Aorta (tissue), 5 donors: Measurements from ENCODE around the gene MRPL21. TPM values are rescaled to one million over a fixed set of nuclear protein-coding genes. Genes with fewer than 3 reads are reported as not detected.
A peak's percentile ranks its signal among the peaks of the same experiment; 100 is the strongest.

Source experiments
- ATAC-seq: fragments of 200-7000 bp; cut with Tn5 transposase; one replicate; pipeline ENCODE4 v1.9.1; 2022; ENCODE audit warnings: moderate library complexity; ENCODE audit not compliant: low FRiP score
- DNase-seq, 2 donors: peaks; one replicate each; pipeline ENCODE4 v3.0.0-alpha.2; 2020
- H3K27ac ChIP-seq, 2 donors: one replicate each; pipeline ENCODE4 v1.5.1; 2013; ENCODE audit warnings: low read length in 2 of 2, mild to moderate bottlenecking in 2 of 2, moderate library complexity in 2 of 2, control low read depth in 1 of 2, inconsistent platforms in 1 of 2, low read depth in 1 of 2
- H3K27me3 ChIP-seq, 2 donors: one replicate each; pipeline ENCODE4 v1.6.1; 2013; ENCODE audit warnings: control low read depth in 1 of 2, low read length in 1 of 2, mild to moderate bottlenecking in 1 of 2, moderate library complexity in 1 of 2; ENCODE audit not compliant: insufficient read depth in 2 of 2, control insufficient read depth in 1 of 2
- H3K36me3 ChIP-seq, 2 donors: one replicate each; pipeline ENCODE4 v1.6.1; 2013; ENCODE audit warnings: control low read depth in 1 of 2, low read length in 1 of 2, mild to moderate bottlenecking in 1 of 2; ENCODE audit not compliant: insufficient read depth in 2 of 2, control insufficient read depth in 1 of 2
- H3K4me1 ChIP-seq, 2 donors: one replicate each; pipeline ENCODE4 v1.6.1; 2013; ENCODE audit warnings: low read length in 2 of 2, control low read depth in 1 of 2, mild to moderate bottlenecking in 1 of 2, moderate library complexity in 1 of 2; ENCODE audit not compliant: insufficient read depth in 2 of 2, control insufficient read depth in 1 of 2
- H3K4me3 ChIP-seq, 2 donors: one replicate each; pipeline ENCODE4 v1.5.1; 2013; ENCODE audit warnings: low read length in 2 of 2, control low read depth in 1 of 2, mild to moderate bottlenecking in 1 of 2
- H3K9me3 ChIP-seq: one replicate; pipeline ENCODE4 v1.6.1; 2013; ENCODE audit warnings: mild to moderate bottlenecking, low read length; ENCODE audit not compliant: control insufficient read depth
- WGBS, 2 donors: extraction: QIAGEN DNeasy Blood & Tissue Kit; methylation state at CpG; one replicate each; pipeline ENCODE4 v1.1.7; 2013; 5-methylcytosine and 5-hydroxymethylcytosine counted together
- intact Hi-C, 2 donors: fragments of 100-400 bp; cut with DNase I; formaldehyde crosslinking; loops; one replicate each; pipeline versions ENCODE4 v1.14.2 to v1.15.0; 2022
- long read RNA-seq, 2 donors: library from polyadenylated mRNA; unstranded; transcript quantifications; one replicate each; pipeline ENCODE4 v2.0.0, GENCODE V29; 2020 to 2021
- polyA plus RNA-seq, 2 donors: library from polyadenylated mRNA; stranded (reverse); fragments of 200-250 nt; gene quantifications; one replicate each; pipeline ENCODE4 v1.2.3, GENCODE V29; 2013
- total RNA-seq, 2 donors: library from RNA; stranded (reverse); fragmentation: NEBNext Ultra II Directional; extraction: Animal tissue kit (Norgen Biotek cat#: 25700); gene quantifications; one replicate each; pipeline ENCODE4 v1.2.1, GENCODE V29; 2021
- donor health status: healthy with polysubstance abuse.
- donor health status: Bipolar disorder and iron deficiency.
- donor health status: DM: no; HTN: no; CAD: no.
- donor health status: DM: no; HTN: no; CAD: no.
- donor health status: DM: yes; HTN: yes; CAD: no.

MRPL21 gene
- total RNA-seq (10 to 100 TPM; 31.7 to 37.0 TPM), polyA plus RNA-seq (10 to 100 TPM; 51.7 to 69.7 TPM)
- long read RNA-seq, donor 1, transcript MRPL21-201 (7 exons, 683 nt), result major isoform, 14 of 23 reads
- long read RNA-seq, donor 1, partial matches to known transcripts, result 1 of 23 reads
- long read RNA-seq, donor 1, other reads (novel, unspliced or antisense), result 3 of 23 reads
- long read RNA-seq, donor 2, partial matches to known transcripts, result 2 of 7 reads
- long read RNA-seq, donor 2, other reads (novel, unspliced or antisense), result 0 of 7 reads

DNA sequence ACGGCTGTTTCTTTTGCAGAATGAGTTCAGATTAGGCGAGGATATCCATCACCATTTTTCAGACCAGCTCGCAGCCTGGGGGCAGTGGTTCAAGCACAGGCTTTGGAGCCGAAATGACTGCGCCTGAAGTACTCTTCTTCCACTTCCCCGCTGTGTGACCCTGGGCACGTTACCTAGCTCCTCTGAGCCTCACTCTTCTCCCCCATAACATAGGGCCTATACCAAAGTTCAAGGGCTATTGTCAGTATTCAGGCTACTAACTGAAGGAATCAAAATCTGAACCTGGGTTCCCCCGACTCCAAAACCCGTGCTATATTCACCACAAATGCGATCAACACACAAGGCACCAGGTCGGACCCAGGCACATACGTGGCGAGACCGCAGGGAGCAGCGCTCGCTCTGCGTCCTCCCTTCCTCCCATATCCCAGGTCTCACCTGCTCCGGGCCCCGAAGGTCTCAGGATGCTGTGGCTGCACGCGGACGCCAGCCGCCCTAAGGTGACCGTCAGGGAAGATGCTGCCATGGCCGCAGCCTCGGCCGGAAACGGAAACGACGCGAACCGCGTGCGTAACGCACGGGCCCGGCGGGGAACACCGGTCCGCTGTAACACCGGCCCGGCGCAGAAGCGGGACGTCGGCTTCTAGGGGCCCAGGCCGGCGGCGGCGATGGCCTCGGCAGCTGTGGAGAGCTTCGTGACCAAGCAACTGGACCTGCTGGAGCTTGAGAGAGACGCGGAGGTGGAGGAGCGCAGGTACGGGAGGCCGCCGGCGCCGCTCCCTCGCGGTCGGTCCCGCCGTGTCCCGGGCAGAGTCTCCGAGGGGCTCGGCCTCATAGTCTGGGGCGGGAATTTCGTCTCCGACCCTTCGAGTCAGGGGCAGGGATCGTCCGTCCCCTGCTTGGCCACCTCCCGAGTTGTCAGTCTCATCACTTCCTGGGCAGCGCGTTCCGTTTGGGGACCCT lies at the start of gene MRPL21, which contains the start of gene IGHMBP2:
TSS of gene MRPL21 (minus strand) at position 545 of the 960 bp plus-strand sequence. CDS start at position 523, 22 bp downstream.
TSS of gene IGHMBP2 (plus strand) at position 604 of the 960 bp plus-strand sequence. CDS start at position 666, 62 bp downstream.
- ATAC-seq (peak; percentile 98), DNase-seq (peak; percentile 88 to 95)
- no peaks in the 10 kb centered on the region for H3K27me3 ChIP-seq
- H3K36me3 ChIP-seq, result peaks cover 0 to 7% of the 10 kb centered on the region in 2 donors
- H3K4me1 ChIP-seq, result no peaks in the 10 kb centered on the region
- no peaks in the 10 kb centered on the region for H3K9me3 ChIP-seq
- intact Hi-C loops, result loop anchor here in 1 of 2 donors (5.0 to 10.0 kb wide), 2 partner anchors 144 to 181 kb away; partner anchors contain the start of gene TPCN2
- peak within 1 kb of the TSS; percentile 7 to 79 for H3K4me3 ChIP-seq
- peak within 1 kb of the TSS; percentile 0 to 4 for H3K27ac ChIP-seq
- 0% methylated on average over 67 to 78 of the region's 78 CpGs for WGBS, 2 donors

DNA sequence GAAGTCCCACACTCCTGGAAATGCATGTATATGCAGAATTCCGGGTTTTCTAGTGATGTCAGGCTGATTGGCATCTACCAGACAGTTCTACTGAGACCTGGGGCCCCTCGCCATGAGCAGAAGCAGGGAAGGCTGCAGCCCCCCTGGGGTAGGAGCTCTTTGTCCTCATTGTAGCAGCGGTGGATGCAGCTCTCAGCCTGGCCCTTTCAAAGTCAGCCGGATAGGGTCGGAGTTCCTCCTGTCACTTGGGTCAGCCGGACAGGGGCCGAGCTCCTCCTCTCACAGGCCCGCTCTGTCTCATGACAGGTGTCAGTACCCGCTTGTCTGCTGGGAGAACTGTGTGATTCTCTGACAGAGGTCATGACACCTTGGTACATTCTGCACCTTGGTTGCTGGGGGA lies 47.1 kb upstream of the MRPL21 start:
- intact Hi-C loops, result loop anchor here in 1 of 2 donors (5.0 kb wide), 1 partner anchor 53 kb away; no protein-coding TSS in a partner anchor
- no peak overlapping the region for H3K4me3 ChIP-seq
- no peaks in the 10 kb centered on the region for H3K4me1 ChIP-seq
- WGBS, 2 donors, result 88 to 92% methylated on average over 9 of the region's 9 CpGs
- DNase-seq (no peak), ATAC-seq (no peak)
- H3K36me3 ChIP-seq, result no peaks in the 10 kb centered on the region
- no peaks in the 10 kb centered on the region for H3K27me3 ChIP-seq
- no peaks in the 10 kb centered on the region for H3K9me3 ChIP-seq
- H3K27ac ChIP-seq, result no peak overlapping the region

DNA sequence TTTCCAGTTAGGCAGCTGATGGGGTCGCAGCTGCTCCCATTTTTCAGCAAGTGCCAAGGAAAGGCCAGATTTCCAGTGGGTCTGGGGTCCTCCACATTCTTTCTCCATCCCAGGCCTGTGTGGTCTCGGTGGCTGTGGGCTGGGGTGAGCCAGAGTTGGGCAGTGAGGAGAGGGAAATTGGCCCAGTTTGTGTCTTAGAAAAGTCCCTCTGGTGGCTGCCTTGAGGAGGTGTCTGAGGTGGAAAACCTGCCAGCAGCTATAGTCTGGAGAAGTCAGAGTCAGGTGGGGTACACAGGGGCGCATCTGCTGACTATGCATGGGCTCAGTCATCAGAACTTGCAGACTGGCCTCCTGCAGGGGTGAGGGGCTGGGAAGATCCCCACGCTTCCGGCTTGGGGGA lies 46.6 kb upstream of the MRPL21 start:
- H3K27ac ChIP-seq, result no peak overlapping the region
- H3K4me1 ChIP-seq, result no peaks in the 10 kb centered on the region
- ATAC-seq, result no peak
- no peak for DNase-seq
- H3K9me3 ChIP-seq, result no peaks in the 10 kb centered on the region
- no peak overlapping the region for H3K4me3 ChIP-seq
- H3K27me3 ChIP-seq, result no peaks in the 10 kb centered on the region
- intact Hi-C loops, result loop anchor here in 1 of 2 donors (5.0 kb wide), 1 partner anchor 53 kb away; no protein-coding TSS in a partner anchor
- H3K36me3 ChIP-seq, result no peaks in the 10 kb centered on the region
- 69 to 70% methylated on average over 5 of the region's 5 CpGs for WGBS, 2 donors

DNA sequence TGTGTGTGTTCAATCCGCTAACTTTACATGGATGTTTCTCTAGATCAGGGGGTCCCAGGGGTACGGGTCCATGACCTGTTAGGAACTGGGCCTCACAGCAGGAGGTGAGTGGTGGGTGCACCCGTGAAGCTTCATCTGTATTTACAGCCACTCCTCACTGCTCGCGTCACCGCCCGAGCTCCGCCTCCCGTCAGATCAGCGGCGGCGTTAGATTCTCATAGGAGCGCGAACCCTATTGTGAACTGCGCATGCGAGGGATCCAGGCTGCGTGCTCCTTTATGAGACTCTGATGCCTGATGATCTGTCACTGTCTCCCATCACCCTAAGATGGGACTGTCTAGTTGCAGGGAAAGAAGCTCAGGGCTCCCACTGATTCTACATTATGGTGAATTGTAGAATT lies 45.3 kb upstream of the MRPL21 start:
- no peak for DNase-seq
- no peak for ATAC-seq
- no peaks in the 10 kb centered on the region for H3K27me3 ChIP-seq
- H3K4me1 ChIP-seq, result no peaks in the 10 kb centered on the region
- H3K9me3 ChIP-seq, result no peaks in the 10 kb centered on the region
- H3K27ac ChIP-seq, result no peak overlapping the region
- 95 to 96% methylated on average over 17 of the region's 17 CpGs for WGBS, 2 donors
- intact Hi-C loops, result loop anchor here in 1 of 2 donors (5.0 kb wide), 2 partner anchors 48 to 63 kb away; partner anchors contain the start of gene MRGPRF
- H3K4me3 ChIP-seq, result no peak overlapping the region
- no peaks in the 10 kb centered on the region for H3K36me3 ChIP-seq

DNA sequence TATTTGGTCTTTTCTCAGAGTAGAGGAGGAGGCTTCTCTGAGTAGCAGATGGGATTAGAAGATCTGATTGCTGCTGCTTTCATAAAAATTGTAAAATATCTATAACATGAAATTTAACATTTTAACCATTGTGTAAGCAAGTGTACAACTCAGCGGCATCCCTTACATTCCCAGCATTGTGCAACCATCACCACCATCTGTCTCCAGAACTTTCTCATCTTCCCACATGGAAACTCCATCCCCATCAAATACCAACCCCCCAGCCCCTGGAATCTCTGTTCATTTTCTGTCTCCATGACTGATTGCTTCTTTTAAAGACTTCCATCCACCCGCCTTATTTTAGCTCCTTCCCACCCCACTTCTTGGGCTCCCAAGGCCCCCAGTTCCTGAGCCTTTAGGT lies 44.9 kb upstream of the MRPL21 start:
- intact Hi-C loops, result loop anchor here in 1 of 2 donors (5.0 kb wide), 2 partner anchors 49 to 64 kb away; partner anchors contain the start of gene MRGPRF
- H3K27ac ChIP-seq, result no peak overlapping the region

DNA sequence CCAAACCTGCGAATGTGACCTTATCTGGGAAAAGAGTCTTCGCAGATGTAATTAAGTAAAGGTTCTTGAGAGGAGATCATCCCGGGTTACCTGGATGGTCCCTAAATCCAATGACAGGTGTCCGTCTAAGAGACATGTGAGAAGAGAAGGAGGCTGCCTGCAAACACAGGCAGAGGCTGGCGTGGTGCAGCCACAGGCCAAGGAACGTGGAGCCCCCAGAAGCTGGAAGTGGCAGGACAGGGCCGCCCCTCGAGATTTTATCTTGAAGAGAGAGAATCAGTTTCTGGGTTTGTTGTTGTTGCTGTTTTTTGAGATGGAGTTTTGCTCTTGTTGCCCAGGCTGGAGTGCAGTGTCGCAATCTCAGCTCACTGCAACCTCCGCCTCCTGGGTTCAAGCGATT lies 43.5 kb upstream of the MRPL21 start:
- whole genome bisulfite sequencing, 2 donors, result 81 to 85% methylated on average over 11 of the region's 11 CpGs
- H3K27ac ChIP-seq, result peak overlapping the region; percentile 50 to 78
- no peaks in the 10 kb centered on the region for H3K4me1 ChIP-seq

More for the DNA sequence above, 44.9 kb upstream of the MRPL21 start:
- no peaks in the 10 kb centered on the region for H3K4me1 ChIP-seq
- no peak overlapping the region for H3K4me3 ChIP-seq
- no peaks in the 10 kb centered on the region for H3K36me3 ChIP-seq
- H3K9me3 ChIP-seq, result no peaks in the 10 kb centered on the region
- DNase-seq, result no peak
- no peaks in the 10 kb centered on the region for H3K27me3 ChIP-seq
- WGBS, 2 donors, result 50 to 65% methylated on average over 2 of the region's 2 CpGs
- no peak for ATAC-seq

DNA sequence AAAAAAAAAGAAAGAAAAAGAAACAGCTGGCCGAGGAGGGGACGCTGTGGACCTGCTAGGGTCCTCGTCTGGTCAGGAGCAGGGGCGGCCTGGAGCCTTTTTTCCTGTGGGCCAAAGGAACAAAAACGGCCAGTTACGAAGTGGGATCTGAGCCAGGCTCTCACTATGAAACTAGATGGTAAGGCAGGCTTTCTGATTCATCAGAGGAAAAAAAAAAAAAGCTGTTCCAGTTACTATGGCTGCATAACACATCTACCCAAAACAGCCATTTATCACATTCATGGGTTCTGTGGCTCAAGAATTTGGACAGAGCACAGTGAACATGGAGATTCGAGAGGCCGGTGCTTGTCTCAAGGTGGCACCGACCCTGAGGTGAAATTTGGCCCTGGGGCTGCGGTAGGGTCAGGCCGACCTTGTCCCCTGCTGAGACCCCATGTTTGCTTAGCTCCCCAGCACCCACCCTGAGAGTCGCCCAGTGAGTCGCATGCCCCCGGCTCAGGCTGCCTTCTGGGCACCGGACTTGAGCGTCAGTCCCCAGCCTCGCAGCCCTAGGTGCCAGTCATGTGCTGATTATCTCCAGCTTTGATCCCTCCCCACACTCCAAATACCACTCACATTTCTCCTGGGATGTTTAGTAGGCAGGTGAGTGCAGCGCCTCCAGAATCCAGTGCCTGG lies 42.9 kb upstream of the MRPL21 start:
- Histone ChIP-seq H3K4me1 (no peaks in the 10 kb centered on the region), H3K9me3 (no peaks in the 10 kb centered on the region), H3K27ac (peak overlapping the region; percentile 50 to 78), H3K27me3 (no peaks in the 10 kb centered on the region), H3K4me3 (no peak overlapping the region), H3K36me3 (no peaks in the 10 kb centered on the region)
- ATAC-seq (peak; percentile 75), DNase-seq (peak; percentile 73 to 81)
- intact Hi-C loops, result loop anchor here (2.0 to 5.0 kb wide), 3 partner anchors 51 to 66 kb away; partner anchors contain the start of gene MRGPRF (in 1 of the 2)
- 11% methylated on average over 18 of the region's 18 CpGs for WGBS, 2 donors

More for the DNA sequence above, 43.5 kb upstream of the MRPL21 start:
- no peak for ATAC-seq
- Histone ChIP-seq H3K4me3 (no peak overlapping the region), H3K36me3 (no peaks in the 10 kb centered on the region), H3K27me3 (no peaks in the 10 kb centered on the region), H3K9me3 (no peaks in the 10 kb centered on the region)
- DNase-seq, result no peak
- intact Hi-C loops, result loop anchor here (2.0 to 5.0 kb wide), 3 partner anchors 50 to 65 kb away; partner anchors contain the start of gene MRGPRF (in 1 of the 2)
